Germinal center (tissue), 1 donor: ENCODE data around the gene RPRML.
"Not testable (repeated sequence)": the region's sequence is repeated elsewhere in the genome, so short reads cannot be mapped to it uniquely, and the experiment has no call there.

ENCODE experiments used
- DNase-seq: peaks from one replicate; pipeline ENCODE4 v3.0.0; 2012; ENCODE audit warnings: mixed read lengths, low spot score

The RPRML gene

GRCh38 chr17:46976626-46977270 lies 2.3 kb downstream of the RPRML start:
- DNase-seq, result no peak

- no peak for DNase-seq
Observed at GRCh38 chr17:46975287-46975686, 3.8 kb downstream of the RPRML start.

GRCh38 chr17:46974086-46974485 lies 5.0 kb downstream of the RPRML start:
- DNase-seq, result no peak

DNA sequence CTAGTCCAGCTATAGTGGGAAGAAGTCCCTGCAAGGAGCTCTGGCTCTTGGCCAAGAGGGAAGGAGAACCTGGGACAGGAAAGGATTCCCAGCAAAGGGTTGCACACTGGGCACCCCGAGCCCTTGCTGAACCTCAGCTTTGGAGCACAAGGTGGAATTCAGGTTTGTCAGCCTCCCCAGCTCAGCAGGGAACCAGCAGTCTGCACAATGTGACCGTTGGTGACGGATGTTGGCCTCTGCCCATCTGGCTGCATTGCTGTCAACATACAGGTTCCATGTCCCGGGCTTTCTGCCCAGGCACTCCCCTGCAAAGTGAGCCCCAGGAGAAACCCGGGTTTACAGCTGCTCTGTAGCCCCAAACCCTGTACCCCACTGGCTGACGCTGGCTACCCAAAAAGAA lies 6.7 kb downstream of the RPRML start:
- no peak for DNase-seq

DNA sequence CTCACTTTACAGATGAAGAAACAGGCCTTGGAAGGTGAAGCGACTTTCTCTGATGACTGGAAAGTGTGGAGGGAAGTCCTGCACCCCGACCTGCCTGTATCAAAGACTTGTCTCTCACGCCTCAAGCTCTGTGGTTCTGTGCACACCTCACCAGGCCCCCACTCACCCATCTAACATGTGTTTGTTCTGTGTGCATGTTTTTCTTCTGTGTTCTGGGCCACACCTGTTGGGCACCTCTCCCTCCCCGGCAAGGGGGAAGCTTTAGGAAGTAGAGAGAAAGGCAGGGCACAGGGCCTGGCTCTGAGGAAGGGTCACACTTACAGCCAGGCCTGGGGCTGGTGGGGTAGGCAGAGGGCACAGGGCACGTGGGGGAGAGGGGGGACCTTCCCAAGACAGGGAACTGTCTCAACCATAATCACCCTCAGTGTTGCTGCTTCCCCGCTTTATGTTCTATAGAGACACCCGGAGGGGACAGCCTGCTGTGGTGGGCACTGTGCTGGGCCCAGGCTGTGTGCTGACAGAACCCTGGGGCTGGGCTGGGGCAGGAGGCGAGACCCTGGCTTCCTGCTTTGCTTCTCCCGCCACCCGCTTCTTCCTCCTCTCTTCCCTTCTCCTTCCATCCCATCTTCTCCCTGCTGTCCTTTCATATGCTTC lies 7.3 kb downstream of the RPRML start:
- DNase-seq, result no peak

GRCh38 chr17:46968896-46969295 lies 10.2 kb downstream of the RPRML start:
- no peak for DNase-seq

- no peak for DNase-seq
Observed at GRCh38 chr17:46968224-46968834, 10.7 kb downstream of the RPRML start.

- no peak for DNase-seq
Observed at GRCh38 chr17:46964315-46965265, 14.5 kb downstream of the RPRML start.

DNA sequence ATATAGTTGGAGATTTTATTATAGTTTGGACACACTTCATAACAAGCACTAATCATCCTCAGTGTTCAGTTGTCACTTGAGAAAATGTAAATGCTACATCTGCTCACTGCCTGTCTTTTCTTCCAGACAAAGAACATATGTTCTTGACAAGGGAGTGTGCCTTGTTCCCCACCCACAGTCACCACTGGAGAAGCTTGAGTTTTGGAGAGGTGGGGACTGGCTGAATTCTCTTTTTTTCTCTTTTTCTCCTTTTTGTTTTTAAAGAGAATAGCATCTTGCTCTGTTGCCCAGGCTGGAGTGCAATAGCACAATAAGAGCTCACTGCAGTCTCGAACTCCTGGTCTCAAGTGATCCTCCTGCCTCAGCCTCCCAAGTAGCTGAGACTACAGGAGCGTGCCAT lies 15.5 kb downstream of the RPRML start:
- no peak for DNase-seq

GRCh38 chr17:46962374-46962790 lies 16.7 kb downstream of the RPRML start:
- DNase-seq, result no peak

DNA sequence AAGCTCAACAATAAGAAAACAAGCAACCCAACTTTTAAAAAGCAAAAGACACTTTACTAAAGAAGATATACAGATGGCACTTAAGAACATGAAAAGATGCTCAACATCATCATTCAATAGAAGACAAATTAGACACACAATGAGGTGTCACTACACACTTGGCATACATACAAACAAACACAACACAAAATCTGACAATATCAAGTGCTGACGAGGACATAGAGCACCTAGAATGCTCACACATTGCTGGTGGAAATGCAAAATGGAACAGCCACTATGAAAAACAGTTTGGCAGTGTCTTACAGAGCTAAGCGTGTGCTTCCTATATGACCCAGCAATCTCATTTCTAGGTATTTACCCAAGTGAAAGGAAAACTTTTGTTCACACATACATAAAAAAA lies 18.9 kb downstream of the RPRML start:
- DNase-seq, result no peak

DNA sequence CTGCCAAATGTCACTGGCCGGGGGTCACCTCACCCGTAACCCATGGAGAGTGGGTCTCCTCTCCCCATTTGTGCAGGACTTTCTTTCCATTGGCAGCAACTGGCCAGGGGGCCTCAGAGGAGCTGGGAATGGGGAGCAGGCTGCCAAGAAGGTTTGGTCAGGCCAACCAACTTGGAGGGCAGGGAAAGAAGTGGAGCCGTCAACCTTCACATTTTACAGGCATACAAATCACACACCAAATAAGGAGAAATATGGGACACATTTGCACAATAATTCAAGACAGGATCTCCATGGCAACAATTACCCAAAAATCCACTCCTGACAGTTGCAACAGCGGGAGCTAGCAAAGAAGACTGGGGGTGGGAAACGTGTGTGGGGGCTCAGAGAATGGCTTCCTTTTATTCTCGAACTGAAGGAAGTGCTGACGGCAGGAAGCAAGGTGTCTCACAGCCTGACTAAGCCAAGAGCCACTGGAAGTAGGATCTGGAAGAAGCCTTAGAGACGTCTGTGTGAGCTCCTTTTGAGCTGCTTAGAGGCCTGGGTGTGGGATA lies 20.9 kb downstream of the RPRML start:
- DNase-seq, result no peak

DNA sequence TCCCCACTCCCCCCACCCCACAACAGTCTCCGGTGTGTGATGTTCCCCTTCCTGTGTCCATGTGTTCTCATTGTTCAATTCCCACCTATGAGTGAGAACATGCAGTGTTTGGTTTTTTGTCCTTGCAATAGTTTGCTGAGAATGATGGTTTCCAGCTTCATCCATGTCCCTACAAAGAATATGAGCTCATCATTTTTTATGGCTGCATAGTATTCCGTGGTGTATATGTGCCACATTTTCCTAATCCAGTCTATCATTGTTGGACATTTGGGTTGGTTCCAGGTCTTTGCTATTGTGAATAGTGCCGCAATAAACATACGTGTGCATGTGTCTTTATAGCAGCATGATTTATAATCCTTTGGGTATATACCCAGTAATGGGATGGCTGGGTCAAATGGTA lies 25.9 kb downstream of the RPRML start:
- not testable (repeated sequence) for DNase-seq

DNA sequence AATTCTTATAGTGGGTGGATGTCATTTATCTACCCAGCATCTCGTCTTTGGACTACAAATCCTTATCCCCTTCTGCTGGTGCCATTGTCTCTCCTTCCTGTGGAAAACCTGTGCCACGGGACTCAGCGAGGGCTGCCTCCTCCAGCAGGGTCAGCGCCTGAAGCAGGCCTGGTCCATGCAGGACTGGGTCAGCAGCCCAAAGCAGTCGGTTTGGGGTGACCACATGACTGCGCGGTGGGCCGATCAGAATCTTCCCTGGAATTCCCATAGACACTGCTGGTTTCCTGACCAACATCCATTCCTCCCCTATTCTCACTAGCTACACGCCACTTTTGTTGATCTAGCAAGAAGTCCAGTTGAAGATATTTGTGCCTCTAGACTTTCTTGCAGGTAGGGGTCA lies 26.9 kb downstream of the RPRML start:
- DNase-seq, result no peak

DNA sequence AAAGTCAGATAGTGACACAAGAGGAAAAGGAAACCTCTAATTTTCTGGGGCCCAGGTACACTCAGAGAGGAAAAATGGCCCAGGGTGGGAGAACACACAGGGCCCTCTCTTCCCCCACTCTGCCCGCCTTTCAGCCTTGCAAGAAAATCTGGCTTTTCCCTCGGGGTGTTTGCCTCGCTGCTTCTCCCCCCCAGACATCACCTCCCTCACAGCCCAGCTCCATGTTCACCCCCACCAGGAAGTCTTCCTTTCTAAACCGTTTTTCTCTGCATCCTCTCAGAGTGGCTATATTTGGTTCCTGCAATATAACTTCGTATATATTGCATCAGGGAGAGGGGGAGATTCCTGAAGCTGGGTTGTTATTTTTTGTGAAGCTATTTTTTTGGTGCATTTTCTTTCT lies 27.3 kb downstream of the RPRML start:
- DNase-seq, result no peak

GRCh38 chr17:46950997-46951621 lies 27.9 kb downstream of the RPRML start:
- no peak for DNase-seq

DNA sequence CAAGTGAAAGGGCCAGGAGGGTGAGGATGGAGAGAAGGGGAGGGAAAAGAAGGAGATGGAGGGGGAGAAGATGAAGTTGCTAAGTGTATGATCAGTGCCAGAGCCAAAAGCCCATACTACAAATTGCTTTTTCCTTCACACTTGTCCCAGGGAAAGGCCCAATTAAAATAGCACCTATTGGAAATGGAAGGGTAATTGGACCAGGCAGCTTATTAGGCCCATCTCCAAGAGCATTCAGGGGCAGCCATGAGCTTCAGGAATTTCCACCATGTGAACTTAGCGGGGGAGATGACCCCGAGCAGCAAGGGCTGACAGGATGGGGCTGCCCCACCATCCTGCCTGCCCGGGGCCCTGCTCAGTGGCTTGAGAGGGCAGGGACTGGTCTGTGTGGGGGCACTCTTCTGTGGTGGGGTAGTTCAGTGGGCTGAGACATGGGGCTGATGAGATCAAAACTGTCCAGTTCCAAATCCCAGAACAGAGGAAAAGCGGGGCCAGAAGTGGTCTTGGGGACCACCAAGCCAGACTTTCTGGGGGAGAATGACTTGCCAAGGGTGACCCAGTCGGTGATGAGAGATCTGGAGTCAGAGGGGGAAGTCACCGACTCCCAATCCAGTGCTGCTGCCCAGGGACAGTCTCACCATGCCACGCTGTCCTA lies 28.6 kb downstream of the RPRML start:
- DNase-seq, result no peak

DNA sequence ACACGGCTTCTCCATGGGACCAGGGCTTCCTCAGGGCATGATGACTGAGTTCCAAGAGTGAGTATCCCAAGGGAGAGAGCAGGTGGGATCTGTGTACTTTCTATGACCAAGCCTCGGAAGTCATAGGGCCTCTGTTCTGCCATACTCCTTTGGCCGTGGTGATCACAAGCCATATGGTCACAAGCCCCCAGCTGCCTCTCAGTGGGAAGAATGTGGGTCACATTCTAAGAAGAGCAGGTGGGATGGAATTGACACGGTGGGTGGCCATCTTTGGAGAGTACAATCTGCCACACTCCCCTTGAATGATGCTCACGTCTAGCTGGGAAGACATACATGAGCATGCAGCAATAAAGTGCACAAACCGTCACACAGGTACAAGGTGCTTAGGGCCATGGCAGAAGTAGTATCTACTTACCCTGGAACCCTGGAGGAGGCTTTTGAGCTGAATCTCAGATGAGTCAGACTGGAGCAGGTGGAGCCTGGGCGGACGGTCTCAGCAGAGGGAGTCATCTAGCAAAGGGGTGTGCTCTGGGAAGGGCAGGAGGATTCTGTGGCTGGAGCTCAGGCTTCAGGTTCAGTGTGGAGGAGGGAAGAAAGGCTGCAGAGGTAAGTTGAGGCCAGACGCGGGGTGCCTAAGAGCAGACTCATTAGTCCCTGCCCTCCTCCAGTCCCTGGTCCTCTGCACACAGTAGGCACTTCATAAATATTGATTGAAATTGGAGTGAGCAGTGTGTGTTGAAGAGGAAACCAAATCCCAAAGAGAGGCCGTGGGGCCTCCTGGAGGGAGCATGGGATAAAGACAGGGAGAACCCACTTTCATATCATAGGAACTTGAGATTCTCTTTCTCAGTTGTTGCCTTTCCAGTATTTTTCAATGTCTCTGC lies 29.5 kb downstream of the RPRML start:
- no peak for DNase-seq

- DNase-seq, result no peak
Observed at GRCh38 chr17:46948544-46948943, 30.5 kb downstream of the RPRML start.

- DNase-seq, result no peak
Observed at GRCh38 chr17:46947216-46947615, 31.8 kb downstream of the RPRML start.
